Measurements from ENCODE around the gene FAM151B.

The FAM151B gene

DNA sequence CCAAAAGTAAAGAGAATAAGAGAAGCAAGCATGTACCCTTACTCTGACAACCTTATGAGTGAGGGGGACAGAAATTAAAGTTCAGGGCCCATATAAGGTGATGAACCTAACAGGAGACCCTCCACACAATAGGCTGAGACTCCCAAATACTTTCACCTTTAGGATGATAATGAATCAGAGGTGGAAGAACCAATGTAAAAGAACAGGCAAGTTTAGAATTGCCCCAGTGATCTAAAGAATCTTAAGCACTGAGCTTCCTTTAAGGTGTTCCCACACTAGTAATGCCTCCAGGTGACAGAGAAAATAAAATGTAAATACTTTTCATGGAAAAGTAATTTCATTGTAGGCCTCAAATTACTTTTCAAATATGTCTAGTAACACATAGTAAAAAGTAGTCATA, 8.2 kb upstream of the FAM151B start:
- H2AFZ ChIP-seq (ENCODE audit: low read depth, low read length, severe bottlenecking) = no peak overlapping the region
- TF ChIP-seq EZH2phosphoT487 (conservative IDR thresholded peaks at IDR 0.05; ENCODE audit: low read length) = no peak
- TF ChIP-seq, protein P1, sequence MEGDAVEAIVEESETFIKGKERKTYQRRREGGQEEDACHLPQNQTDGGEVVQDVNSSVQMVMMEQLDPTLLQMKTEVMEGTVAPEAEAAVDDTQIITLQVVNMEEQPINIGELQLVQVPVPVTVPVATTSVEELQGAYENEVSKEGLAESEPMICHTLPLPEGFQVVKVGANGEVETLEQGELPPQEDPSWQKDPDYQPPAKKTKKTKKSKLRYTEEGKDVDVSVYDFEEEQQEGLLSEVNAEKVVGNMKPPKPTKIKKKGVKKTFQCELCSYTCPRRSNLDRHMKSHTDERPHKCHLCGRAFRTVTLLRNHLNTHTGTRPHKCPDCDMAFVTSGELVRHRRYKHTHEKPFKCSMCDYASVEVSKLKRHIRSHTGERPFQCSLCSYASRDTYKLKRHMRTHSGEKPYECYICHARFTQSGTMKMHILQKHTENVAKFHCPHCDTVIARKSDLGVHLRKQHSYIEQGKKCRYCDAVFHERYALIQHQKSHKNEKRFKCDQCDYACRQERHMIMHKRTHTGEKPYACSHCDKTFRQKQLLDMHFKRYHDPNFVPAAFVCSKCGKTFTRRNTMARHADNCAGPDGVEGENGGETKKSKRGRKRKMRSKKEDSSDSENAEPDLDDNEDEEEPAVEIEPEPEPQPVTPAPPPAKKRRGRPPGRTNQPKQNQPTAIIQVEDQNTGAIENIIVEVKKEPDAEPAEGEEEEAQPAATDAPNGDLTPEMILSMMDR (IDR thresholded peaks at IDR 0.05; ENCODE audit: insufficient read depth, low read length, poor library complexity, severe bottlenecking) = no peak
- no peak overlapping the region for H3K27ac ChIP-seq (ENCODE audit: low read depth, low read length)
- H3K4me3 ChIP-seq (ENCODE audit: insufficient read depth, low read length, poor library complexity, severe bottlenecking) = no peak overlapping the region
- no peaks in the 10 kb centered on the region for H4K20me1 ChIP-seq (ENCODE audit: low read depth, low read length)
- H3K4me2 ChIP-seq (ENCODE audit: low read depth, low read length, poor library complexity, severe bottlenecking) = no peak overlapping the region
- no peaks in the 10 kb centered on the region for H3K79me2 ChIP-seq (ENCODE audit: insufficient read depth, low read length)
- H3K27me3 ChIP-seq (ENCODE audit: low read length) = no peaks in the 10 kb centered on the region
- no peaks in the 10 kb centered on the region for H3K9me2 ChIP-seq (replicated peaks; ENCODE audit: insufficient read depth, low read length)
- H3F3A ChIP-seq (ENCODE audit: insufficient read depth) = no peaks in the 10 kb centered on the region
- H3K9me3 ChIP-seq (ENCODE audit: insufficient read depth, low read length) = no peaks in the 10 kb centered on the region
- H3K9ac ChIP-seq (ENCODE audit: low read length) = no peak overlapping the region
- H3K36me3 ChIP-seq (ENCODE audit: low read length) = peaks cover 4% of the 10 kb centered on the region; the same call in 1 of the 2 replicates

GRCh38 chr5:80480354-80480753, 7.5 kb upstream of the FAM151B start:
- Histone ChIP-seq H3F3A (ENCODE audit: insufficient read depth) (no peaks in the 10 kb centered on the region), H2AFZ (ENCODE audit: low read depth, low read length, severe bottlenecking) (no peak overlapping the region), H3K9me2 (replicated peaks; ENCODE audit: insufficient read depth, low read length) (no peaks in the 10 kb centered on the region), H3K27ac (ENCODE audit: low read depth, low read length) (no peak overlapping the region), H3K79me2 (ENCODE audit: insufficient read depth, low read length) (no peaks in the 10 kb centered on the region), H3K36me3 (ENCODE audit: low read length) (no peaks in the 10 kb centered on the region), H3K9ac (ENCODE audit: low read length) (no peak overlapping the region), H3K4me2 (ENCODE audit: low read depth, low read length, poor library complexity, severe bottlenecking) (no peak overlapping the region), H4K20me1 (ENCODE audit: low read depth, low read length) (no peaks in the 10 kb centered on the region), H3K27me3 (ENCODE audit: low read length) (no peaks in the 10 kb centered on the region), H3K9me3 (ENCODE audit: insufficient read depth, low read length) (no peaks in the 10 kb centered on the region), H3K4me3 (ENCODE audit: insufficient read depth, low read length, poor library complexity, severe bottlenecking) (no peak overlapping the region)
- TF ChIP-seq, protein P1 (IDR thresholded peaks at IDR 0.05; ENCODE audit: insufficient read depth, low read length, poor library complexity, severe bottlenecking) = no peak
- no peak for TF ChIP-seq EZH2phosphoT487 (conservative IDR thresholded peaks at IDR 0.05; ENCODE audit: low read length)

DNA sequence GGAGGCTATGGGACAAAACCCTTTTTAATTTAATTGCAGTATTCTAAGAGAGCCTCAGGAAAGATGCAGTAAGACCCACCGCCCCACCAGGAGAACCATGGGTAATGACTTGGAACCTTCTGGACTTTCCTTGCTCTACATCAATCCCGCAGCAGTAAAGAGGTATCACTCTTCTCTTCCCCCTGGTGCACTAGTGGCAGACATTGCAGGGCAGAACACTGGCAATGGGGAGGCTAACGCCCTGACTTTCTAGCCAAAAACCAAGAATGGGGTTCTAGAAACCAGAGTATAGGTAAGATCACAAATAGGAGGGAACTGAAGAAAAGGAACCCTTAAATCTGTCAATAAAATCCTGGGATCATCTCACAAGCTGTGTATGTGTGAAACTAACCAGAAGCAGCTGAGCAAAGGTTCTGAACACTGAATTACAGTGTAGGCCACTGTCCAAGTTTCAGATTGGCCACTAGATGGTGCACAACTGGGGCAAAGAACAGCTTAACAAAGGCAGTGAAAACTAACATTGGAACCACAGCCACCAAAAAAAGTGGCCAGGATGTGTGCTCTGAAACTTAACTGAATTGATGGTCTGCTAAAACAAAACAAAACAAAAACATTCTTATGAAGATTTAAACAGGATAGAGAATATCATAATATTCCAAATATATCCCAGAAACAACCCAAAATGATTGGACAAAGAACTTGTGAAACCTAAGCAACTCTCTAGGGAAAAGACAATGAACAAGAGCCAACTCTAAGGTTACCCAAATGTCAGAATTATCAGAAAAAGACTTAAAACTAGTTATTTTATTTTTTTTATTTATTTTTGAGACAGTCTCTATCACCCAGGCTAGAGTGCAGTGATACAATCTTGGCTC, 6.6 kb upstream of the FAM151B start:
- Histone ChIP-seq H3K36me3 (ENCODE audit: low read length) (no peaks in the 10 kb centered on the region), H3K27me3 (ENCODE audit: low read length) (no peaks in the 10 kb centered on the region), H3K27ac (ENCODE audit: low read depth, low read length) (no peak overlapping the region), H3K9ac (ENCODE audit: low read length) (no peak overlapping the region), H3K9me2 (replicated peaks; ENCODE audit: insufficient read depth, low read length) (no peaks in the 10 kb centered on the region), H4K20me1 (ENCODE audit: low read depth, low read length) (no peaks in the 10 kb centered on the region), H3F3A (ENCODE audit: insufficient read depth) (no peaks in the 10 kb centered on the region; the same call in 1 of the 2 replicates), H2AFZ (ENCODE audit: low read depth, low read length, severe bottlenecking) (no peak overlapping the region), H3K4me3 (ENCODE audit: insufficient read depth, low read length, poor library complexity, severe bottlenecking) (no peak overlapping the region), H3K9me3 (ENCODE audit: insufficient read depth, low read length) (no peaks in the 10 kb centered on the region), H3K79me2 (ENCODE audit: insufficient read depth, low read length) (no peaks in the 10 kb centered on the region), H3K4me2 (ENCODE audit: low read depth, low read length, poor library complexity, severe bottlenecking) (no peak overlapping the region)
- TF ChIP-seq EZH2phosphoT487 (conservative IDR thresholded peaks at IDR 0.05; ENCODE audit: low read length) = no peak
- TF ChIP-seq, protein P1 (IDR thresholded peaks at IDR 0.05; ENCODE audit: insufficient read depth, low read length, poor library complexity, severe bottlenecking) = peak; percentile 89

All from SU-DHL-6 (cell line).